Sigmoid colon (tissue), 7 donors: ENCODE measurements around the gene TERB2. TPM values are rescaled to one million over a fixed set of nuclear protein-coding genes. Genes with fewer than 3 reads are reported as not detected.
"Not testable (repeated sequence)": the region's sequence is repeated elsewhere in the genome, so short reads cannot be mapped to it uniquely, and the experiment has no call there.

Source experiments
- DNase-seq: peaks from one replicate; pipeline ENCODE4 v3.0.0-alpha.2; 2019
- H3K27ac ChIP-seq, 4 donors: fragments of 200-600 bp; sonication (generic); one replicate each; pipeline ENCODE4 v1.5.1; 2016 to 2019; ENCODE audit warnings: mild to moderate bottlenecking in 1 of 4
- H3K27me3 ChIP-seq, 3 donors: fragments of 200-600 bp; sonication (generic); one replicate each; pipeline ENCODE4 v1.5.1; 2019; ENCODE audit warnings: mild to moderate bottlenecking in 1 of 3
- H3K36me3 ChIP-seq, 4 donors: fragments of 200-600 bp; sonication (generic); one replicate each; pipeline ENCODE4 v1.5.1; 2016 to 2019
- H3K4me1 ChIP-seq, 4 donors: fragments of 200-600 bp; sonication (generic); one replicate each; pipeline ENCODE4 v1.5.1; 2017 to 2019
- H3K4me3 ChIP-seq, 4 donors: fragments of 200-600 bp; sonication (generic); one replicate each; pipeline ENCODE4 v1.5.1; 2017 to 2019; ENCODE audit warnings: mild to moderate bottlenecking in 2 of 4, moderate library complexity in 1 of 4
- H3K9me3 ChIP-seq, 4 donors: fragments of 200-600 bp in 3 of 4; sonication (generic) in 3 of 4; one replicate each; pipeline versions ENCODE4 v1.5.1 to v1.6.1; 2013 to 2019
- EP300 ChIP-seq, 4 donors: sonication (generic); formaldehyde crosslinking; IDR thresholded peaks; one replicate each; pipeline ENCODE4 v1.6.1; 2017; ENCODE audit warnings: antibody characterized with exemption in 4 of 4
- POLR2A ChIP-seq, 2 donors: fragments of 450-650 bp; IDR thresholded peaks; one replicate each; pipeline ENCODE4 v1.6.1; 2016; ENCODE audit warnings: antibody characterized with exemption in 2 of 2, mild to moderate bottlenecking in 2 of 2, moderate library complexity in 2 of 2
- POLR2AphosphoS5 ChIP-seq, 4 donors: sonication (generic); formaldehyde crosslinking; IDR thresholded peaks; one replicate each; pipeline ENCODE4 v1.6.1; 2017; ENCODE audit warnings: antibody characterized with exemption in 4 of 4
- WGBS, 2 donors: extraction: QIAGEN DNeasy Blood & Tissue Kit; methylation state at CpG; one replicate each; pipeline ENCODE4 v1.1.7; 2013; 5-methylcytosine and 5-hydroxymethylcytosine counted together
- intact Hi-C: fragments of 100-400 bp; cut with DNase I; formaldehyde crosslinking; loops from one replicate; pipeline ENCODE4 v1.15.1; 2023
- polyA plus RNA-seq, 3 donors: library from polyadenylated mRNA; stranded (reverse); fragments of 200-250 nt; gene quantifications; one replicate each; pipeline ENCODE4 v1.2.3, GENCODE V29; 2013
- total RNA-seq, 4 donors: library from RNA; depleted of rRNA; stranded (reverse); fragments of >200 nt; gene quantifications; one replicate each; pipeline ENCODE4 v1.1.0, GENCODE V29; 2016
- TF ChIP-seq, protein P1 (sequence below), 4 experiments: fragments of 450-650 bp in 3 of 4; fragments of 200-600 bp in 1 of 4; IDR thresholded peaks; one replicate each; pipeline ENCODE4 v1.5.1; 2016 to 2019; ENCODE audit warnings: antibody characterized with exemption in 4 of 4, mild to moderate bottlenecking in 3 of 4, moderate library complexity in 2 of 4
- donor health status: healthy with polysubstance abuse.
- donor health status: Bipolar disorder and iron deficiency.
- donor health status: healthy.

Gene TERB2, protein sequence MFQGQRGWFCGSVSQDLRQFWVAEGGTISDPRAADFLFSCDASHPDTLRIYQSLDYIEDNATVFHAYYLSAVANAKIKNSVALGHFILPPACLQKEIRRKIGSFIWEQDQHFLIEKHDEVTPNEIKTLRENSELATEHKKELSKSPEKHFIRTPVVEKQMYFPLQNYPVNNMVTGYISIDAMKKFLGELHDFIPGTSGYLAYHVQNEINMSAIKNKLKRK
- not detected for total RNA-seq
- not detected for polyA plus RNA-seq

DNA sequence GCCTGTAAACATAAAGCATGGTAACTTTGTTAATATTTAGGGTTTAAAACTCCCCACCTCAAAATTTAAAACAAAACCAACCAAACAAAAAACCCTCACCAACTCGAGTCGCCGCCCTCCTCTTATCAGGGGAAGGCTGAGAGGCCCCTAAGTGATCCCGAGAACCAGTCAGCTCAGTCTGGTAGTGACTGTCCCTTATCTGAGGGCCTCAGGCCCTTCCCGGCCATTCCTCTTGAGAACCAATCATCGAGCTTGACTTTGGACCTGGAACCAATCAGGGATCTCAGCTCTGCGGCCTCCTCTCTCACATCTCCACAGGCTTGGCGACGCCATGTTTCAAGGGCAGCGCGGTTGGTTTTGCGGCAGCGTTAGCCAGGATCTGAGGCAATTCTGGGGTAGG, at the start of gene TERB2:
Gene TERB2 (plus strand): TSS at position 300 of the 400 bp plus-strand sequence. CDS start 32 bp downstream, at position 332.
- Histone ChIP-seq H3K4me3 (no peak within 1 kb of the TSS), H3K27ac (no peak within 1 kb of the TSS), H3K36me3 (no peaks in the 10 kb centered on the region), H3K4me1 (no peaks in the 10 kb centered on the region), H3K27me3 (no peaks in the 10 kb centered on the region), H3K9me3 (no peaks in the 10 kb centered on the region)
- TF ChIP-seq POLR2AphosphoS5 (IDR thresholded peaks at IDR 0.05) (no peak), EP300 (IDR thresholded peaks at IDR 0.05) (no peak), POLR2A (IDR thresholded peaks at IDR 0.05) (no peak)
- TF ChIP-seq, protein P1, sequence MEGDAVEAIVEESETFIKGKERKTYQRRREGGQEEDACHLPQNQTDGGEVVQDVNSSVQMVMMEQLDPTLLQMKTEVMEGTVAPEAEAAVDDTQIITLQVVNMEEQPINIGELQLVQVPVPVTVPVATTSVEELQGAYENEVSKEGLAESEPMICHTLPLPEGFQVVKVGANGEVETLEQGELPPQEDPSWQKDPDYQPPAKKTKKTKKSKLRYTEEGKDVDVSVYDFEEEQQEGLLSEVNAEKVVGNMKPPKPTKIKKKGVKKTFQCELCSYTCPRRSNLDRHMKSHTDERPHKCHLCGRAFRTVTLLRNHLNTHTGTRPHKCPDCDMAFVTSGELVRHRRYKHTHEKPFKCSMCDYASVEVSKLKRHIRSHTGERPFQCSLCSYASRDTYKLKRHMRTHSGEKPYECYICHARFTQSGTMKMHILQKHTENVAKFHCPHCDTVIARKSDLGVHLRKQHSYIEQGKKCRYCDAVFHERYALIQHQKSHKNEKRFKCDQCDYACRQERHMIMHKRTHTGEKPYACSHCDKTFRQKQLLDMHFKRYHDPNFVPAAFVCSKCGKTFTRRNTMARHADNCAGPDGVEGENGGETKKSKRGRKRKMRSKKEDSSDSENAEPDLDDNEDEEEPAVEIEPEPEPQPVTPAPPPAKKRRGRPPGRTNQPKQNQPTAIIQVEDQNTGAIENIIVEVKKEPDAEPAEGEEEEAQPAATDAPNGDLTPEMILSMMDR (IDR thresholded peaks at IDR 0.05): no peak
- DNase-seq: no peak
- WGBS, 2 donors: 94 to 95% methylated on average over 13 of the region's 13 CpGs
- intact Hi-C loops: no loop called here

DNA sequence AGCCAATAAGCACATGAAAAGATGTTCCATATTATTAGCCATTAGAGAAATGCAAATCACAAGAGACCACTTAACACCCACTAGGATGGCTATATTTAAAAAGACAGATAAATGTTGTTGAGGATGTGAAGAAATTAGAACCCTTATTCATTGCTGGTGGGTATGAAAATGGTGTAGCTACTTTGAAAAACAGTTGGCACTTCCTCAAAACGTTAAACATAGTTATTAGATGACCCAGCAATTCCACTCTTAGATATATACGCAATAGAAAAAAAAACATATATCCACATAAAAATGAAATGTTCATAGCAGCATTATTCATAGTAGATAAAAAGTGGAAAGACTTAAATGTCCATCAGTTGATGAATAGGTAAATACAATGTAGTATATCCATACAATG, 47.1 kb upstream of the TERB2 start:
- intact Hi-C loops: no loop called here
- Histone ChIP-seq H3K27me3 (no peaks in the 10 kb centered on the region), H3K27ac (no peak overlapping the region), H3K4me1 (no peaks in the 10 kb centered on the region), H3K36me3 (no peaks in the 10 kb centered on the region), H3K4me3 (no peak overlapping the region), H3K9me3 (no peaks in the 10 kb centered on the region)
- TF ChIP-seq POLR2A (IDR thresholded peaks at IDR 0.05) (no peak), EP300 (IDR thresholded peaks at IDR 0.05) (no peak), POLR2AphosphoS5 (IDR thresholded peaks at IDR 0.05) (no peak)
- TF ChIP-seq, protein P1 (IDR thresholded peaks at IDR 0.05): no peak
- 60 to 62% methylated on average over 2 of the region's 2 CpGs for WGBS, 2 donors
- DNase-seq: no peak

DNA sequence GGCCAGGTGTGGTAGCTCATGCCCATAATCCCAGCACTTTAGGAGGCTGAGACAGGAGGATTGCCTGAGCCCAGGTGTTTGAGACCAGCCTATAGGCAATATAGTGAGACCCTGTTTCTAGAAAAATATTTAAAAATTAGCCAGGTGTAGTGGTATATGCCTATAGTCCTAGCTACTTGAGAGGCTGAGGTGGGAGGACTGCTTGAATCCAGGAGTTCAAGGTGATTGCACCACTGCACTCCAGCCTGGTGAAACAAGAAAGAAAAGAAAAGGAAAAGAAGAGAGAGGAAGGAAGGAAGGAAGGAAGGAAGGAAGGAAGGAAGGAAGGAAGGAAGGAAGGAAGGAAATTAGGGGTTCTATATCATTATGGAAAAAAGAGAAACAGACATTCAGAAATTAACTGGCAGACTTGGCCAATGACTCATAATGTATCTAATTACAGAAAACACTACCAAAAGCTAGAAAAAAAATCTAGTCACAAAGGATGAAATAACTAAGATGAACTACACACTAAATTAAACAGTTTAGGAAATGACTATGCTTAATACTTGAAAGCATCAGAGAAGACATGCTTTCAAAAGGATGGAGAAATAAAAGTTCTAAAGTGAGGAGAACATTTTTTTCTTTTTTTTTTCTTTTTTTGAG, 45.4 kb upstream of the TERB2 start:
- no peak for TF ChIP-seq POLR2A (IDR thresholded peaks at IDR 0.05)
- no peak for TF ChIP-seq POLR2AphosphoS5 (IDR thresholded peaks at IDR 0.05)
- TF ChIP-seq, protein P1 (IDR thresholded peaks at IDR 0.05): no peak
- TF ChIP-seq EP300 (IDR thresholded peaks at IDR 0.05): no peak
- H3K36me3 ChIP-seq: no peaks in the 10 kb centered on the region
- no peaks in the 10 kb centered on the region for H3K4me1 ChIP-seq
- H3K4me3 ChIP-seq: no peak overlapping the region
- no peak for DNase-seq
- intact Hi-C loops: no loop called here
- H3K27me3 ChIP-seq: no peaks in the 10 kb centered on the region
- no peaks in the 10 kb centered on the region for H3K9me3 ChIP-seq
- no peak overlapping the region for H3K27ac ChIP-seq

DNA sequence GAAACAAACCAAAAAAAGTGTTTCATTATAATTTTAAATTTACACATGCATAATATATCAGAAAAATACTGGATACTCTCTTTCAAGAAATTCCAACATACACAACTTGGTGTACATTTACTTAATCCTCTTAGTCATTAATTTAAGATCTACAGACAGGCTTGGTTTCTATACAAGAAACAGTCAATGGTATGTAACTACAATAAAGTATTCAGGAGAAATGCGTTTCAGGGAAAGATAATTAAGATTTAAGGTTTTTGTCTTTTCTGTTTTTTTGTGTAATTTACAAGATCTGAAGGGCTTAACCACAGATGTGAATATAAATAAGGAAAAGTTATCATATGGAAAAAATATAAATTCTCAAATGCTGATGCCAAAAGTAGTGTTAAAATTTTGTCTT, 44.3 kb upstream of the TERB2 start:
- H3K4me3 ChIP-seq, H3K9me3 ChIP-seq, DNase-seq, H3K36me3 ChIP-seq, H3K27ac ChIP-seq, H3K4me1 ChIP-seq, H3K27me3 ChIP-seq, intact Hi-C loops: not testable (repeated sequence)
- 79 to 84% methylated on average over 1 of the region's 1 CpG for WGBS, 2 donors

DNA sequence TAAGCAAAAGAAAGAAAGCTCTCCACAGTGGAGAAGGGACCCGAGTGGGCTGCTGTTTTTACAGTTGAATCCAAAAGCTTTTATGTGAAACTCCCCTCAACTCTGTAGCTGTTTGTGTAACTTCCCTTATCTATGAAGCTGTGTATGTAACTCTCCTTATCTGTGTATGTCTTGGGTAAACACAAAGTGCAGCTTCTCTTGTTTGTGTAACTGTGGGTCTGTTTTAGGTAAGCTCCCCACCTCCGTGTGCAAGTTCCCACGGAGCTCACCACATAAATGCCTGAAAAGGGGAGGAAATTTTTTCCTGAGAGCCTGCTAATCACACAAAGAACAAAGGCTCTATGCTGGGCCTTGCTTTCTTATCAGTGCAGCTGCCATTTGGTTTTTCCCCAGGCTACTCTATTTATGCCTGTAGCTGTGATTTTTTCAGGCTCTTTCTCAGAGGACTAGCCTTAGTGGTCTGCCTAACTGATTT, 43.5 kb upstream of the TERB2 start:
- H3K9me3 ChIP-seq, intact Hi-C loops, H3K27ac ChIP-seq, DNase-seq, H3K4me1 ChIP-seq, H3K36me3 ChIP-seq, H3K27me3 ChIP-seq, H3K4me3 ChIP-seq: not testable (repeated sequence)
- 20 to 56% methylated on average over 3 of the region's 3 CpGs for WGBS, 2 donors

DNA sequence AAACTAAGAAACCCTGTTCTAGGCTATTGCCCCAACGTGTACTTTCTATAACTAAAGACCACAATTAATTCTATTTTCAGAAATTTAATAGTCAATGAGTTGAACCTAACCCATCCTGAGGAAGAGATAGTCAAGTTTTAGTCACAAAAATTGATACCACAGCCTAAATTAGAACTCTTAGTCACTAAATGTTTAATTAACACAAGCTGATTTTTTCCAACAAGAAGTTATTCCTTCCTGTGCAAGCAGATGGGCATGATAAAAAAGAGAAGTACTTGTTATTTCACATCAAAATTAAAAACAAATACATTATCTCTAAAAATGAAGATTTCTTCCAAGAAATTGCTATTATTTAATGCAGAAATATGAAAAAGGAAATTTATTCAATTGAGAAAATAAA, 38.4 kb upstream of the TERB2 start:
- intact Hi-C loops: no loop called here
- Histone ChIP-seq H3K4me3 (no peak overlapping the region), H3K27ac (no peak overlapping the region), H3K4me1 (no peaks in the 10 kb centered on the region), H3K36me3 (no peaks in the 10 kb centered on the region), H3K27me3 (no peaks in the 10 kb centered on the region), H3K9me3 (no peaks in the 10 kb centered on the region)
- TF ChIP-seq, protein P1 (IDR thresholded peaks at IDR 0.05): no peak
- TF ChIP-seq POLR2AphosphoS5 (IDR thresholded peaks at IDR 0.05): no peak
- 49 to 67% methylated on average over 1 of the region's 1 CpG for WGBS, 2 donors
- DNase-seq: no peak

DNA sequence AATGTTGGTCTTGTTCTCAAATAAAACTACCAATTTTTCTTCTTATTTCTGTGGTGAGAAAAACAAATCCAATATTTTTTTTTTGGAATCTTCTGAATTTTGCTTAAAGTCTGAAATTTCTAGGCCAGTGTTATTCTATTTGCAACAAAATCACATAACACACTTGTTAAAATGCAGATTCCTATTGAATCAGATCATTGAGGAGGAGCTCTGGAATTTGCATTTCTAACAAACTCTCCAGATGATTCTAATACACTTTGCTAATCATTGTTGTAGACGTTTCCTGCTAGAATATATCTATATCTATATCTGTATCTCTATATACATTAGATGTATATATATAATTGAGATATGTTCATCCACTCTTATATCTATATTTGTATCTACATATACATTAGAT, 27.8 kb upstream of the TERB2 start:
- intact Hi-C loops, H3K4me1 ChIP-seq, H3K27me3 ChIP-seq, DNase-seq, H3K4me3 ChIP-seq, H3K27ac ChIP-seq, H3K36me3 ChIP-seq, H3K9me3 ChIP-seq: not testable (repeated sequence)
- 71 to 74% methylated on average over 1 of the region's 1 CpG for WGBS, 2 donors

DNA sequence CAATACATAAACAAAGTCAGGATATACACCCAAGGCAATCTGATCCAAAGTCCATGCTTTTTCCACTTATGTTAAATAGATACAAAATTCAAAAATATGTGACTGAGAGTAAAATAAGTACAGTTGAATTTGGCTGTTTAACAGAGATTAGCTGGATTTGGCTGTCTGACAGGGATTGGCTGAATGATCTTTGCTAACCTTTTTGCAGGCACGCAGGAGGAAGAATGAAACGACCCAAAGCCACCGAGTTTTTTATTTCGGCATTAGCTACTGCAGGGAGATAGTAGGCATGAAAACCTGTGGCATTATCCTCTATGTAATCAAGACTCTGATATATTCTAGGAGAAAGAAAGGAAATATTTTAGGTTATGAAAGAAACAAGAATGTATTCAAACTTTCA, 26.2 kb upstream of the TERB2 start:
- H3K9me3 ChIP-seq, intact Hi-C loops, H3K27me3 ChIP-seq, H3K36me3 ChIP-seq, H3K4me3 ChIP-seq, H3K4me1 ChIP-seq, H3K27ac ChIP-seq, DNase-seq: not testable (repeated sequence)
- WGBS, 2 donors: 21 to 63% methylated on average over 4 of the region's 4 CpGs
